Middle frontal gyrus (tissue), 1 donor: Measurements from ENCODE around the gene SMPD3.

Experiments
- DNase-seq: peaks from one replicate; pipeline ENCODE4 v3.0.0-alpha.2; 2015; ENCODE audit warnings: low spot score; ENCODE audit errors: extremely low spot score

Gene SMPD3

DNA sequence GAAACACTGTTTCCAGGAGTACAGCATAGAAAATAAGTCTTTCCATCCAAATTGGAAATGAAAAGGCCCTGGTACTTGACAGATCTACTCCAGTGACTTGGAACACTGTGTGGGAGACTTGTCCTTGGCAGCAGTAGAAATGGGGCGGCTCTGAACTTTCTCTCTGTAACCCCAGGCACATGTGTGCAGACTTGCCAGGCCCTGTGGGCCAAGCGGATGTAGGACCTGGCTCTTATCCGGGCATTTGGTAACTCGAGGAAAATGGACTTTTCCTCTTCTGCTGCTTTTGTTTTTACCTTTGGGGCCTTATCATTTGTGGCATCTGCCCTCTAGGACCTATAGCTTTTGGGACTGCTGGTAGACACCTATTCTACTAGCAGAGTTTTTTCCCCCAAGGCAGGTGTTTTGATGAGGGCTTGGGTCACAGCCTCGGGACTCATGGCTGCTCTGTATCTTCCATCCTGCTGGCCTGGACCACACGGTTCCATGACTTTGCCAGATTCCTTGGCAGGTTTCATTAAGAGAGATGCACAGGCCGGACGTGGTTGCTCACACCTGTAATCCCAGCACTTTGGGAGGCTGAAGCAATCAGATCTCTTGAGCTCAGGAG lies 43.5 kb downstream of the SMPD3 start:
- no peak for DNase-seq

DNA sequence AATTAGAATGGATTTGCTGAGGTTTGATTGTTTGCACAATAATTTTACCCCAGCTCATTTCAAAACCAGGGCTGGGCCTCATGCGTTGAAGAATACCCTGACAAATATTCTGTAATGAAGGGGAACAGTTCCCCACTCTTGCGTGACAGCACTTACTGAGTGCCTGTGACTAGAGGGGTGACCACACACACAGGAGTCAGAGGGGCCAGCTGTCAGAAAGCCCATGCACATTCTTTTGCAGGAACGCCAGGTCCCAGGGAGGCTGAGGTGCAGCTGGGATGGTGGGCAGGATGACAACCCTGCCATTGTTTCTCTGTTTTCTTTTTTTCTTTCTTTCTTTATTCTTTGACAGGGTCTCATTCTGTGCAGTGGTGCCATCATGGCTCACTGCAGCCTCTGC lies 44.6 kb downstream of the SMPD3 start:
- no peak for DNase-seq

DNA sequence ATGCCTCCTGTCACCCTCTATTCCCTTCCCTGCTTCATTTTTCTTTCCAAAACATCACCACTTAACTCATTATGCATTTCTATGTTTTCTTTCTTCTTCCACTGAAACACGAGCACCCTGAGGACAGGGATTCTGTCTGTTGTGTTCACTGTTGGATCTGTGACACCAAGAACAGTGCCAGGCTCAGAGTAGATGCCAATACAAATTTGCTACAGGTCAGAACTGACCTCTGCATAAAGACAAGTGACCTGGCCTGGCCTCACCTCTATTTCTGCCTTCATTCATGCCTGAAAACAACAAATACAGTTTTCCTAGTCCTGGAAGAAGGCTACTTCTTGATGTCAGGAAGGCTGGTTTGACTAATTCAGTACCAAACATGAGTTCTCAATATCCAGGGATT lies 45.1 kb downstream of the SMPD3 start:
- no peak for DNase-seq

DNA sequence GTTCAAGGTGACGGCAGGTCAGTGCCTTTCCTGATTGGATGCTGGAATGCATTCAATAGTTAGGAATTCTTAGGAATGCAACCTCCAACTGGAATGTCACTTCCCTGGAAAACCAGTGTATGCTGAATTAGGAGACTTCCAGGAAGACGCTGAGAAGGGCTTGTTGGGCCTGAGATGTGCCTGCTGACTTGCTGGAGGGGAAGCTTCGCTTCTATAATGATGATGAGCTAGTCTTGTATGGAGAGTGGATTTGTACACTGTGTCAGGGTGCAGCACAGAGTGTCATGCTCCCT lies 45.6 kb downstream of the SMPD3 start:
- no peak for DNase-seq

DNA sequence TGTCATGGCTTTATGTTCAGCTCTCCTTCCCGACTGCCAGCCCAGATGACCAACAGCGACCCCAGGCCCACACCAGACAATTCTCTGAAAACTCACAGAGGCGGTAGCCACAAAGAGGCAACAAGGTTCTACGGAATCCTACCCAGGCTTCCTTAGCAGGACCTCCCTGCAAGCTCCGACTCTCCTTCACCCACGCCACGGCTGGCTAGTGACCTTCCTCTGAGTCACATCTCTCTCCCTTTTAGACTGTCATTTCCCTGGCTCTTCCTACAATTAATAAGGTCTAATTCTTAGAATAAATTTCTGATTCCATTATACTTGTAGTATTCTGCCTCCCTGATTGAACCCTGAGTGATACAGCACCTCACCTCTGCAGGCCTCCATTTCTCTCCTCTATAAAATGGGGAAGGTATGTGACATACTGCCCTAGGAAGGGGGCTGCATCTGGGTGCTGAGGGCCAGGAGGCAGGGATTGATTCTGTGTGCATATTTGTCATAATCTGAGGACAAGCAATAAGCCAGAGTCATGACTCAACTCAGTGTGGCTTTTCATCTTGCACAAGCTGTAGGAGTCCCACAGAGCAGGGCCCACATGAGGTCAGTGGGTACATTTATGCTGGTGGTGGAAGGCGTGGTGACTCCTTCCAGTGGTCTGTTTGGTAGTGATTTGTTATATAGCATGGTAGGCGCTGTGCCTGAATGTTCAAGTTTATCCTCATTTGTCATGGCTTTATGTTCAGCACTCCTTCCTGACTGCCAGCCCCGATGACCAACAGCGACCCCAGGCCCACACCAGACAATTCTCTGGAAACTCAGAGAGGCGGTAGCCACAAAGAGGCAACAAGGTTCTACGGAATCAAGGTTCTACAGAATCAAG lies 46.2 kb downstream of the SMPD3 start:
- DNase-seq = no peak

DNA sequence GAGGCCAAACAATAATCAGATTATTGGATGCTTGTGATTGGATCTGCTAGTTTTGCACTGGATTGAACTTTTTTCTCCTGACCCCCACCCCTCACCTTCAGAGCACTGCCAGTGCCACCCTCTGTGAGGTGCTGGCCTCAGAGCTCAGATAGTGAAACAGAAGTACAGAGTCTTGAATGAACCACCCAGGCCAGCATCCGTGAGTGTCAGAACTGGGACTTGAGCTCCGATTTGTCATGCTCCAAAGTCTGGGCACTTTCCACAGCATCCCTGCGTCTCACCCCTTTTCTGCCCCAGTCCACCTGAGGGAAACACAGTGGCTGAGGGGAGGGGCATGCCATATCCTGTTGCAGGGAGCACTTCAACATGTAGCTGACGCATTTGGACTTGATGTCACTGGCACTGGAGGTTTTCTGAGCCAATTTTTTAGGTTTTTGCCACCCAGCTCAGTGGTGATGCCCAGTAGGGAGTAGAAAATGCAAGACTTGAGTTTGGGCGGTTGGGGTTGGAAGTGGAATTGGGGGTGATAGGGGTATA lies 47.3 kb downstream of the SMPD3 start:
- DNase-seq = no peak

DNA sequence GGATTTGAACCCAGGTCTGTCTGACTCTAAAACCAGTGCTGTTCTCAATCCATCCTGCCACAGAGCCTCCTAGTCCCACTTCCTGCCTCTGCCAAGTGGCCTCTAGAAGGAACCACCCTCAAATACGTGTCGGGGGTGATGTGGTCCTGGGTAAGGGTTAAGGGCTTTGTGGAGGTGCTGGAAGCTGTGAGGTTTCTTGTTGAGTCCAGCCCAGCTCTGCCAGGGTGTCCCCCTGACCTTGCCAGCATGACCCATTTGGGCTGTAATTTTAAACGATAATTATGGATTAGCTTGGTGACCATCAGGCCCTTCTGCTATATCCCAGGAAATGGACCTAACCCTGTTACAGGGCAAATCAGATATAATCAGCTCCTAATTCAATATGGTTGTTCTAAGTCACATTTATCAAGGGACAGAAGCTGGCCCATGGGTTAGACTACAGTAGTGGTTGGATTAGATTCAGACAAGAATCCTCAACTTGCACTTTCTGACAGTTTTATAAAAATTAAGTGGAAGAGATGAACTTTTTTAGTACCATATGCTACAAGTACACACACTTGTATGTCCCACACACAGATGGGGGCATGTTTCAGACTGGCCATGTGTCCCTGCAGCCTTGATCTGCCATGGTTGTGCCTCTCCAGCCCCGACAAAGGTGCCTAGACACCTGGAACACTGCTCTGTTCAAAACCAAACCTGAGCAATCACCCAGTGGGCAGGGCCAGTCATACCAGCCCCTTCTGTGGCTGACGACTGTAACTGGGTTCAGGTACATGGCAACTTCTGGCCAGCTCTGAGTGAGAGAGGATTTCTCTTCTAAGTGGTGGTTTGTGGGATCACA lies 48.0 kb downstream of the SMPD3 start:
- no peak for DNase-seq

DNA sequence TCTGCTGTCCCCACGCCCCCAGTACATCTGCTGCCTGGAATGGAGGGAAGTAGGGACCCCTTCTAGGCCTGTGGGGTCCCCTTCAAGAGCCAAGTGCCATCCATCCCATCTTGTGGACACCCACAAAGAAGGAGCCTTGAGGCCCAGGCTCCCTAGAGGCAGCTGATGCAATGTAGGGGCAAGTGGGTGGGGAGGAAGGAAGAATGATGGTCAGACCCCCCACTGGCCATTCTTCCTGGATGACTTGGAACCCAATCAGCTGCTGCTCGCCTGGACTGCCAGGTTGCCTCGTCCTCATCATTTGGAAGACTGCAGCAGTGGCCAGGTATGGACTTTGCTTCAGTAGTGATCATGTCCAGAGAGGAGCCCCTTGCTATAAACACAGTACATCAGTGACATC lies 48.9 kb downstream of the SMPD3 start:
- DNase-seq = no peak

DNA sequence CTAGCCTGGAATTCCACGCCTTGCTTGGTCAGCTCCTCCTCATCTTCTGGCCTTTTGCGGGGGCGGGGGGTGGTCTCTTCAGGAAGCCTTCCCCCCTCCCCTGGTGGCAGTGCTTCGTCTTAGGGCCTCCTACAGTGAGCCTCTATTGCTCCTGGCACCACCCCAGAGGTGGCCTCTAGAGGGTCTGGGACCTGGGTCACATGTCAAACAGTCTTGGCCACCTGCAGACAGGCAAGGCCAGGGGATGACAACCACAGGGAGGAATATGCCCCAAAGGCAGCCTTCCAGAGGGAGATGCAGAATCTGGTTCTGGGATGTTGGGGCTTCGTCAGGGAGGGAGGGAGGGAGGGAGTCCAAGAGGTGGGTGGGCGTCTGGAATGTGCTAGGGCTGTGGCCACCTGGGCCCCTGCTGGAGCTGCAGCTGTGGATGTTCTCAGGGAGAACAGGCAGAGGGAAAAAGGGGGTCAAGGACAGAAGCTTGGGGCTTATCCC lies 50.6 kb downstream of the SMPD3 start:
- no peak for DNase-seq

DNA sequence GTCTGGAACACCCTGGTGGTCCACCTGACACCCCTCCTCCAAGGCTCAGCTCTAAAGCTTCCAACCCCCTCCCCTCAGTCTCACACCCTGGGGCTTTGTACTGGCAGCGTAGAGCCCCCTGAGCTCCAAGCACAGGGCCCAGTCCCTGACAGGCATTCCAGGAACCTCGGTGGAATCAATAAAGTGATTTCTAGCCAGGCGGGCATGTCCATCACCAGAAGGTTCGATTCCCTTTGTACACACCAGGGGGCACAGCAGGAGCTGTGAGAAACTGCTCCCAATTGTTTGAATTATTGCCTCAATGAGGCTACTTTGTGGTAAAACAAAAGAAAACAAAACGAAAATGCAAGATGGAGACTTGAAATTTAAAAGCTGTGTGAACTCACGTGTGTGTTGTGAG lies 51.8 kb downstream of the SMPD3 start:
- no peak for DNase-seq

DNA sequence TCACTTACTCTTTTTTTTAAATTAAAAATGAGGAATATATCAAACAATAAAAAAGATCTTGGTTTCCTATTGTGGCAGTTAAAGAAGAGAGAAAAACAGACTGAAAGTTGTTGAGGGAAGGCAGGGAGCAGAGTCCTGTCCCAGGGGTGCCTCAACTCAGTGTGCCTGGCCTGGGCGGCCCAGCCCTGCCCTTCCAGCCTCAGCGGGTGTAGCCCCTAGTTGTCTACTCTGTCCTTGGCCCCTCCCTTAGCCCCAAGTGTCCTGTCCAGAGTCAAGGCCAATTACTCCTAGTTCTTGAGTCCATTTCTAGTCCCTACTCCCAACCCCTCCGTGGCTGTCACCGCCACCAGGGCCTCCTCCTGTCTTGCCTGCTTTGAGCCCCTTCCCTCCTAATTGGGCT lies 52.5 kb downstream of the SMPD3 start:
- DNase-seq = no peak

DNA sequence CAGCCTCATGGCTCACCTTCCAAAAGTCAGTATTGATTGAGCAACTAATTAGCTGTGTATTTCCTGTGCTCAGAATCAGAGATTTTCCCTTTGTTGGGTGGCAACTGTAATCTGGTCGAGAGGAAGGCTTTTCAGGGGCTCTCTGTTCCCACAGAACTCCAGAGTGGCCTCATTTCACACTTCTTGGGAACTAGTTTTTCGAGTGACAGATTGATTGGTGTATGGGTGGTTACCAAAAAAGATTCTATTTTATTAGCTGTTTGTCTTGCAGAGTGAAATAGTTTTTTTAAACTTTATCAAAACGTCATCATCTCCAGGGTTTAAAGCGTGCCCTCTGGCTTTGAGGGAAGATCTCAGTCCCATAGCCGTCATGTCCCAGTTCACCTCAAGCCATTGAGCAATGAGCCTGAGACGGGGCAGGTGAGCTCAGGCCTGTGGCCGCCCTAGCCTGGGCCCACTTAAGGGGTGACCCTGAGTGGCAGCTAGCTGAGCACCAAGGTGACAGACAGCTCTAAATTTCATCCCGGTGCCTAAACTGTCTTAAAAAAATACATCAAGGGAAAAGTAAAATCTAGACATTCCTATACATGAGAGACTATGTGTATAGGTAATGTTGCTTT lies 53.0 kb downstream of the SMPD3 start:
- DNase-seq = no peak

DNA sequence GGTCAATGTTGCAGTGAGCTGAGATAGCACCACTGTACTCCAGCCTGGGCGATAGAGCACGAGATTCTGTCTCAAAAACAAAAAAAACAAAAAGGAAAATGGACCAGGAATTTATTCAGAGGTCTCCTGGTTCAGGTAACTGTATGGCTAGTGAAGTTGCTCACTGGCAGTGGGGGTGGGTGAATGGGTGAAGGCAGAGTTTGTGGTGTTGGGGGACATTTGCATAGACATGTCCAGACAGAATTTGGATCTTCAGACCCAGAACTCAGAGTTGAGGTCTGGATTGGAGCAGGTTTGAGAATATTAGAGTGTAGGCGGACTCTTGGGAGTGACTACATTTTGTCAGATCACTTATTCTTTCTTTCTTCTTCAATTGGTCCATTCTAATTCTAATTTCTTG lies 55.0 kb downstream of the SMPD3 start:
- DNase-seq = no peak

DNA sequence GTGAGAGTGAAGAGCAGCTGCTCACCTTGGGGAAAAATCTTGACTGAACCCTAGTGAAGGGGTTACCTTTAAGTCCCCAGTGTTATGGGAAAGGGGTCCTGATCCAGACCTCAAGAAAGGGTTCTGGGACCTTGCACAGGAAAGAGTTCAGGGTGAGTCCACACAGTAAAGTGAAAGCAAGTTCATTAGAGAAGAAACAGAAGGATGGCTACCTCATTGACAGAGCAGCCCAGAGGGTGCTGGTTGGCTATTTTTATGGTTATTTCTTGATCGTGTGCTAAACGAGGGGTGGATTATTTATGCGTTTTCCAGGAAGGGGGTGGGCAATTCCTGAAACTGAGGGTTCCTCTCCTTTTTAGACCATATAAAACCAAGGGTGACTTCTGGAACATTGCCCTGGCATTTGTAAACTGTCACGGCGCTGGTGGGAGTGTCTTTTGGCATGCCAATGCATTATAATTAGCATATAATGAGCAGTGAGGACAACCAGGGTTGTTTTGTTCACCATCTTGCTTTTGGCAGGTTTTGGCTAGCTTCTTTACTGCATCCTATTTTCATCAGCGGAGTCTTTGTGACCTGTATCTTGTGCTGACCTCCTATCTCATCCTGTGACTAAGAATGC lies 58.4 kb downstream of the SMPD3 start:
- DNase-seq = no peak

DNA sequence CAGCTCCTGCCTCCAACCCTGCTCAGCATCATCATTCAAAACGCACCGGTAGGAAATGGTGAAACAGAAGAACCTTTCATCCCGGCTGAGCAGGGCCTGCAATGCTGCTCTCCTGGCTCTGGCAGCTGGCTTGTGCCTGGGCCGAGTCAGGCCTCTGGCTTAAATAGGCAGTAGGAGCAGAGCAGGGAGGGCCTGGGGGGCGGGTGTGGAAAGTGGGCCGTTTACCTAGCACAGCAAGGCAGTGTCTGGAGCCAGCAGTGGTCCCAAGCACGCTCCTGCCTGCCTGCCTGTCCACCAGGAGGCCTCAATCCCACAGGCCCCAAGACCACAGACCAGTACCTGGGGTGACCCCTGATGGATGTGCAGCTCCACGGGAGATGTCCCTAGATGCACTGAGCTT lies 59.3 kb downstream of the SMPD3 start:
- no peak for DNase-seq

DNA sequence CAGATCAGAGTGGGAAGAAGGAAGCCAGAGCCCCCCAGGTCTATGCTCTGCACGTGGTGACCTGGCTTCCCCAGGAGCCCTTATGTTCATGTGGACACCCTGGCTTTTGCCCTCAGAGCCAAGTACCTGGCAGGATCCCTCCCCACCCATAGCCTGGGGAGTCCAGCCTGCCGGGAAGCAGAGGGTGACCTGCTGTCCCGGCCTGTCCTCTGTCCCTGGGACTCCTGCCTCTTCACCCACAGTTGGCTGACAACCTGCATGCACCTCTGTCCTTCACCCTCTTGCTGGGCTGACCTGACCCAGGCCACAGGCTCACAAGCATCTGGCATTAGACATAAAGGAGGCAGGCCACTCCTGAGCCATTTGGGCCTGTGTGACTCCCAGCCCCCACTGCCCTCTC lies 60.2 kb downstream of the SMPD3 start:
- DNase-seq = no peak

DNA sequence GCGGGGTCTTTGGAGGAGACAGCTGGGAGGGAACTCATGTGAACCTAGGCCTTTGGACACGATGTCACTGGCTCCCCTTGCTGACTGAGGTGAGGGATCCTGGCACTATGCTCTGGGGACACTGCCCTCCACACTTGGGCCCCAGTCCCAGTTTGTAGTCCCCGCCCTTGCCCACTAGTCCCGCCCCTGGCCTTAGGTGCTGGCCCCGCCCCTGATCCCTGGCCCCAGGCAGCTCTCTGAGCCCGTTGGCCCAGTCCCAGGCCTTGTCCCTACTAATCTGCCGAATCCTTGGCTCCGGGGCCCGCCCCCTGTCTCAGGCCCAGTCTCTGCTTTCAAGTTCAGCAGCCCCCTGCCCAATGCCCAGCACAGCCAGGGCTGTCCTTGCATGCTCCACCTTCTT lies 61.0 kb downstream of the SMPD3 start:
- DNase-seq = no peak

DNA sequence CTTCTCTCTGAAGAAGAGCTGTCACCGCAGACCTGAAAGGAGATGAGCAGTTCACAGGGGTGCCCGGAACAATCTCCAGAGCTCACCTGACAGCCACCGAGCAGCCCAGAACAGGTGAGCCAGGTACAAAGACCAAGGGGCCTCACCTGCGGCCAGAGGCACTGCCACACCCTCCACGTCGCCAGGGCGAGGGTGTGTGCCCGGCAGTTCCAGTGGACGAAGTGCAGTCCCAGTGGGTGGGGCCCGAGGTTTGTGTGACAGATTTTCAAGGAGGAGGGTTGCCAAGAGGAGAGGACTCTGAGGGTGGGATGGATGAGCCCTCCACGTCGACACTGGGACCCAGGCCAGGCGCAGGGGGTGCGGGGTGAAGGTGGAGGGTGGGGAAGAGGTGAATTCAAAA lies 61.7 kb downstream of the SMPD3 start:
- no peak for DNase-seq

DNA sequence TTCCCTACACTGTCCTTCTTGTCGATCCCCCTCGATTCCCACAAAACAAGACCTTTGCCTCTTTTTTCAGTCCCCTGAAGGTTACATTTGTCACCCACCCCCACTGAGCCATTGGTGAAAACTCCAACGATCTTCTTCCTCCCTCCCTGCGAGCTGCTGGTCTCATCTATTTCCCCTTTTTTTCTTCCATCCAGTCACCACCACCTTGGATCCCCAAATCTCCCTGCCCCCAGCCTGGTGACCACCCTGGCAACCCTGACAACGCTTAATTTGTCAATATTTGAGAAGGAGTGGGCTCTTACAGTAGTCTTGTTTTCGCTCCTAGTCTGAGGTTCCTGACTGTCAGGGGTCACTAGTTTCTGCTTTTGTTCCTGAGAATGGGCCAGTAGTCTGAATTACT lies 62.9 kb downstream of the SMPD3 start:
- no peak for DNase-seq

DNA sequence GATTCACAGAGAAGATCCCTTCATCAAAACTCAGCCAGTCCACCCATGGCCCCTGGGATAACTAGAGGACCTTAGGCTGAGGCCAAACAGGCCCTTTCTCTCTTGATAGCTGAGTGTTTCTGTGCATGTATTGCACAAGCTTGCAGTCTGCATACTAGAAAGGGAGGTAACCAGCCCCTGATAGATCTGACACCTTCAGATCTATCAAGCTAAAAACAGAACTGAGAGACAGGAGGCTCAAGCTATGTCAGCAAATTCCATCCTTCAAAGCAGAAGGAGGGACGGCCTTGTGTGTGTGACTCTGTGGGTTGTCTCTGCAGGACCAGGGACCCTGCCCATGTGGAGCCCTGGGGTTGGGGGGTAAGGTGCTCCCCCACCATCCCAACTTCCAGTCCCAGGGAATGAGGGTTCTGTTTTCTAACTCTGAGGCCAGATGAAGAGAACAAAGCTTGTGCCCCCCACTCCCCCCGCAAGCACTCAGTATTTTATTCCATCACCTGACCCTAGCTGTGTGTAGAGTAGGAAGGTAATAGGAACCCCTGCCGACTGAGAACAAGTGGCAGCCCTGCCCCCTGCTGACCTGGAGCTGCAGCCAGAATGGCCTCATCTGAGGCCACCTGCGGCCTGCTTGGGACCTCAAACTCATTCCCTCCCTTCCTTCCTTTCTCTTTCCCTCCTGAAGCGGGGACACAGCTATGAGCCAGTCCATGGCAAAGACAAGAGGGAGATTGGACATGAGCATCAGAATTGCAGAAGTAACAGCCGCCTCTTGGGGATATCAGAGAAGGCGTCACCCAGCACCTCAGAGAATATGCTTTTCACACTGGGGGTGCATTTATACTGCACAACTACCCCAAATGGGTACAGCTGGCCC lies 63.8 kb downstream of the SMPD3 start:
- no peak for DNase-seq
